ENCODE results near the gene FAM110C.

DNA sequence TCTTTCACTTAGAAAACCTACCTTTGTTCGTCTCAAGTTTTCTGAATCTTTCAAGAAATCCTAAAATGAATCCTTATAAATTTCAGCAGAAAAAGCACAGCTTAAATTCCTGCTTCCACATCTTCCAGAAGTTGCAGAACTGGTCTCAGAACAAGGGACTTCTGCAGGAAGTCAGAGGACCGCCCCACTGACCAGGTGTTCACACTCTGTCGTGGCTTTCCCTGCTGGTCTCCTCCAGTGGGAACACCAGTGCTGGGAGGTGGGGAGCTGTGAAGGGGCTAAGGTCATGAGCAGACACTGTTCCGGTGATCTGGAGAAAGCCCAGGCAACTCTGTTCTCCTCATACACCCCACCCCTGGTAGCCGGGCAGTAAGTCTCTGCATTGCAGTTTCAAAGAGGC is 3.5 kb downstream of the FAM110C start:
- TF ChIP-seq, protein P1, sequence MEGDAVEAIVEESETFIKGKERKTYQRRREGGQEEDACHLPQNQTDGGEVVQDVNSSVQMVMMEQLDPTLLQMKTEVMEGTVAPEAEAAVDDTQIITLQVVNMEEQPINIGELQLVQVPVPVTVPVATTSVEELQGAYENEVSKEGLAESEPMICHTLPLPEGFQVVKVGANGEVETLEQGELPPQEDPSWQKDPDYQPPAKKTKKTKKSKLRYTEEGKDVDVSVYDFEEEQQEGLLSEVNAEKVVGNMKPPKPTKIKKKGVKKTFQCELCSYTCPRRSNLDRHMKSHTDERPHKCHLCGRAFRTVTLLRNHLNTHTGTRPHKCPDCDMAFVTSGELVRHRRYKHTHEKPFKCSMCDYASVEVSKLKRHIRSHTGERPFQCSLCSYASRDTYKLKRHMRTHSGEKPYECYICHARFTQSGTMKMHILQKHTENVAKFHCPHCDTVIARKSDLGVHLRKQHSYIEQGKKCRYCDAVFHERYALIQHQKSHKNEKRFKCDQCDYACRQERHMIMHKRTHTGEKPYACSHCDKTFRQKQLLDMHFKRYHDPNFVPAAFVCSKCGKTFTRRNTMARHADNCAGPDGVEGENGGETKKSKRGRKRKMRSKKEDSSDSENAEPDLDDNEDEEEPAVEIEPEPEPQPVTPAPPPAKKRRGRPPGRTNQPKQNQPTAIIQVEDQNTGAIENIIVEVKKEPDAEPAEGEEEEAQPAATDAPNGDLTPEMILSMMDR (IDR thresholded peaks at IDR 0.05) = no peak
- TF ChIP-seq POLR2A (IDR thresholded peaks at IDR 0.05) = peak in 1 of 4 donors; percentile 52

Data from esophagus squamous epithelium (tissue), 4 donors.